SK-N-SH (cell line): ENCODE measurements around the gene GLYATL1. TPM values are rescaled to one million over a fixed set of nuclear protein-coding genes. Genes with fewer than 3 reads are reported as not detected.

Experiments used
- CTCF ChIA-PET: fragments of 300-600, 350-600 bp; formaldehyde crosslinking; extraction: SDS; loops from one replicate; lab custom pipeline; 2021; lab: Yijun Ruan, JAX
- POLR2A ChIA-PET: fragments of 350-600 bp; sonication (Branson Sonifier 250); formaldehyde crosslinking; extraction: SDS; loops from one replicate; lab custom pipeline; 2020; ENCODE audit warnings: antibody characterized with exemption, inconsistent platforms; lab: Yijun Ruan, JAX
- DNase-seq: peaks from one replicate; pipeline ENCODE4 v3.0.0; 2012
- H2AFZ ChIP-seq: fragments of 200-600 bp; sonication (generic); 2 replicates; pipeline ENCODE4 v1.8.1; 2016; ENCODE audit warnings: antibody characterized with exemption, mild to moderate bottlenecking, low read depth
- H3F3A ChIP-seq: fragments of 200-600 bp; sonication (generic); replicated peaks from 2 replicates; pipeline ENCODE3; 2016; ENCODE audit warnings: antibody characterized with exemption, mild to moderate bottlenecking; ENCODE audit not compliant: insufficient read depth
- H3K27ac ChIP-seq, 2 experiments: fragments of 200-500 bp in 1 of 2; fragments of 200-600 bp in 1 of 2; sonication (Bioruptor generic) in 1 of 2; sonication (generic), shearing (Covaris generic) in 1 of 2; 2 replicates each; pipeline versions ENCODE4 v1.5.1 to v1.6.1; 2014 to 2016; ENCODE audit warnings: low read depth in 2 of 2, inconsistent platforms in 1 of 2, low read length in 1 of 2, mild to moderate bottlenecking in 1 of 2, mixed read lengths in 1 of 2
- H3K27me3 ChIP-seq: fragments of 200-600 bp; sonication (generic), shearing (Covaris generic); 2 replicates; pipeline ENCODE4 v1.6.1; 2016; ENCODE audit warnings: mixed run types; ENCODE audit not compliant: insufficient read depth
- H3K36me3 ChIP-seq, 2 experiments: fragments of 200-500 bp in 1 of 2; fragments of 200-600 bp in 1 of 2; sonication (Bioruptor generic) in 1 of 2; sonication (generic) in 1 of 2; replicated peaks in 1 of 2; 2 replicates each; pipeline versions ENCODE3 to v1.5.1; 2014 to 2016; ENCODE audit warnings: low read length in 1 of 2, mild to moderate bottlenecking in 1 of 2; ENCODE audit not compliant: insufficient read depth in 2 of 2, control insufficient read depth in 1 of 2
- H3K4me1 ChIP-seq, 2 experiments: fragments of 200-500 bp in 1 of 2; fragments of 200-600 bp in 1 of 2; sonication (Bioruptor generic) in 1 of 2; sonication (generic), shearing (Covaris generic) in 1 of 2; 2 replicates each; pipeline versions ENCODE4 v1.5.1 to v1.6.1; 2014 to 2016; ENCODE audit warnings: low read depth in 1 of 2, low read length in 1 of 2, mixed run types in 1 of 2; ENCODE audit not compliant: insufficient read depth in 2 of 2, control insufficient read depth in 1 of 2
- H3K4me2 ChIP-seq: fragments of 200-600 bp; sonication (generic), shearing (Covaris generic); 2 replicates; pipeline ENCODE4 v1.6.1; 2017; ENCODE audit warnings: mixed run types
- H3K4me3 ChIP-seq, 2 experiments: fragments of 200-500 bp in 1 of 2; fragments of 200-600 bp in 1 of 2; sonication (Bioruptor generic) in 1 of 2; sonication (generic), shearing (Covaris generic) in 1 of 2; 2 replicates each; pipeline versions ENCODE4 v1.5.1 to v1.8.1; 2014 to 2016; ENCODE audit warnings: low read depth in 2 of 2, inconsistent platforms in 1 of 2, low read length in 1 of 2, mild to moderate bottlenecking in 1 of 2, mixed read lengths in 1 of 2, moderate library complexity in 1 of 2
- H3K79me2 ChIP-seq: fragments of 200-600 bp; sonication (generic); 2 replicates; pipeline ENCODE4 v1.8.1; 2017; ENCODE audit warnings: mild to moderate bottlenecking; ENCODE audit not compliant: insufficient read depth
- H3K9ac ChIP-seq: fragments of 200-600 bp; sonication (generic); 2 replicates; pipeline ENCODE4 v1.6.1; 2017; ENCODE audit warnings: mixed run types
- H3K9me2 ChIP-seq: fragments of 200-600 bp; sonication (generic); 2 replicates; pipeline ENCODE4 v1.6.1; 2017; ENCODE audit warnings: mixed run types
- H3K9me3 ChIP-seq: fragments of 200-600 bp; sonication (generic); 2 replicates; pipeline ENCODE4 v1.6.1; 2017; ENCODE audit warnings: mixed run types, mild to moderate bottlenecking, moderate library complexity
- H4K20me1 ChIP-seq: fragments of 200-600 bp; sonication (generic); 2 replicates; pipeline ENCODE4 v1.6.1; 2017; ENCODE audit warnings: mild to moderate bottlenecking, mixed run types; ENCODE audit not compliant: insufficient read depth
- CTCF ChIP-seq: fragments of 200-600 bp; sonication (generic); IDR thresholded peaks from 2 replicates; pipeline ENCODE4 v1.6.1; 2017; ENCODE audit warnings: antibody characterized with exemption, mild to moderate bottlenecking, moderate library complexity
- FOXJ3 ChIP-seq: sonication (generic); formaldehyde crosslinking; IDR thresholded peaks from 2 replicates; pipeline ENCODE4 v1.5.1; 2020; ENCODE audit warnings: mild to moderate bottlenecking, missing genetic modification reagents
- FOXM1 ChIP-seq: IDR thresholded peaks from 2 replicates; pipeline ENCODE4 v1.4.0; 2012; ENCODE audit warnings: low read depth, mild to moderate bottlenecking
- MEF2A ChIP-seq: IDR thresholded peaks from 2 replicates; pipeline ENCODE4 v1.4.0; 2012; ENCODE audit warnings: low read depth, borderline replicate concordance
- MXI1 ChIP-seq: IDR thresholded peaks from 2 replicates; pipeline ENCODE4 v1.6.1; 2012; ENCODE audit warnings: mild to moderate bottlenecking, low read depth, low read length, improper control_type of control experiment
- NRF1 ChIP-seq: IDR thresholded peaks from 2 replicates; pipeline ENCODE4 v1.6.1; 2012; ENCODE audit warnings: low read depth, mild to moderate bottlenecking, low read length
- RCOR1 ChIP-seq: fragments of 150-350 bp; IDR thresholded peaks from 2 replicates; pipeline ENCODE4 v1.6.1; 2017; ENCODE audit warnings: antibody characterized with exemption, low read length
- SMC3 ChIP-seq: IDR thresholded peaks from 2 replicates; pipeline ENCODE4 v1.6.1; 2012; ENCODE audit warnings: low read depth, low read length, improper control_type of control experiment
- TAF1 ChIP-seq: IDR thresholded peaks from 2 replicates; pipeline ENCODE4 v1.6.1; 2012; ENCODE audit warnings: low read depth, mild to moderate bottlenecking, low read length, moderate library complexity, borderline replicate concordance
- WGBS: methylation state at CpG from one replicate; pipeline ENCODE4 v1.1.6; 2017; ENCODE audit warnings: low lambda C conversion rate; 5-methylcytosine and 5-hydroxymethylcytosine counted together
- polyA plus RNA-seq, 3 experiments: library from polyadenylated mRNA; depleted of rRNA; stranded (reverse); fragments of >200 nt; gene quantifications; 2 replicates each; pipeline ENCODE4 v1.2.3, GENCODE V29; 2012
- TF ChIP-seq, protein P1 (sequence below): IDR thresholded peaks from 2 replicates; pipeline ENCODE4; 2012

Gene GLYATL1
- polyA plus RNA-seq, 1 of the 3 experiments (the other 2 are of a cell fraction): 0.21 TPM

GRCh38 chr11:58930926-58931325 is 8.4 kb upstream of the GLYATL1 start:
- Histone ChIP-seq H4K20me1 (no peaks in the 10 kb centered on the region), H3K4me3 (no peak overlapping the region), H3K79me2 (no peaks in the 10 kb centered on the region), H3K9me3 (no peaks in the 10 kb centered on the region), H3K4me1 (peaks cover 0 to 6% of the 10 kb centered on the region in 2 experiments; a peak in 1 of 4 replicates), H3K27ac (no peak overlapping the region), H3K4me2 (no peak overlapping the region), H2AFZ (no peak overlapping the region), H3K27me3 (no peaks in the 10 kb centered on the region), H3K9me2 (no peaks in the 10 kb centered on the region), H3K36me3 (no peaks in the 10 kb centered on the region), H3F3A (no peaks in the 10 kb centered on the region), H3K9ac (no peak overlapping the region)
- TF ChIP-seq MXI1 (no peak), RCOR1 (no peak)
- no peak for DNase-seq
- POLR2A ChIA-PET: no interaction called here
- WGBS: 15% methylated on average over 2 of the region's 2 CpGs
- CTCF ChIA-PET: no interaction called here

- POLR2A ChIA-PET: no interaction called here
- 21% methylated on average over 3 of the region's 3 CpGs for WGBS
These were observed 5.6 kb upstream of the GLYATL1 start for GRCh38 chr11:58933661-58934060.

More at GRCh38 chr11:58933661-58934060, 5.6 kb upstream of the GLYATL1 start:
- CTCF ChIA-PET: interaction anchor here (0.9 to 1.6 kb wide), 2 partner anchors 9 to 28 kb away, joined by 3 read pairs; no protein-coding TSS in a partner anchor
- Histone ChIP-seq H3K27me3 (no peaks in the 10 kb centered on the region), H2AFZ (no peak overlapping the region), H3K9me2 (no peaks in the 10 kb centered on the region), H3K27ac (no peak overlapping the region), H3K4me2 (no peak overlapping the region), H3K9ac (no peak overlapping the region), H3K9me3 (no peaks in the 10 kb centered on the region), H3K4me1 (no peaks in the 10 kb centered on the region), H3F3A (no peaks in the 10 kb centered on the region), H3K79me2 (no peaks in the 10 kb centered on the region), H3K36me3 (no peaks in the 10 kb centered on the region), H4K20me1 (no peaks in the 10 kb centered on the region), H3K4me3 (no peak overlapping the region)
- no peak for TF ChIP-seq MEF2A
- no peak for TF ChIP-seq RCOR1
- TF ChIP-seq FOXJ3 (CRISPR knock-in tag): no peak
- no peak for TF ChIP-seq CTCF
- no peak for TF ChIP-seq TAF1
- TF ChIP-seq NRF1: no peak
- TF ChIP-seq, protein P1, sequence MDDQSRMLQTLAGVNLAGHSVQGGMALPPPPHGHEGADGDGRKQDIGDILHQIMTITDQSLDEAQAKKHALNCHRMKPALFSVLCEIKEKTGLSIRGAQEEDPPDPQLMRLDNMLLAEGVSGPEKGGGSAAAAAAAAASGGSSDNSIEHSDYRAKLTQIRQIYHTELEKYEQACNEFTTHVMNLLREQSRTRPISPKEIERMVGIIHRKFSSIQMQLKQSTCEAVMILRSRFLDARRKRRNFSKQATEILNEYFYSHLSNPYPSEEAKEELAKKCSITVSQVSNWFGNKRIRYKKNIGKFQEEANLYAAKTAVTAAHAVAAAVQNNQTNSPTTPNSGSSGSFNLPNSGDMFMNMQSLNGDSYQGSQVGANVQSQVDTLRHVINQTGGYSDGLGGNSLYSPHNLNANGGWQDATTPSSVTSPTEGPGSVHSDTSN: no peak
- no peak for TF ChIP-seq SMC3
- TF ChIP-seq FOXM1: no peak
- no peak for DNase-seq
